NCI-H82 treated with DMSO at 0.1 percent for 48 hours (cell line): Measurements from ENCODE around the gene FAM187B.

Experiments used
- DNase-seq: peaks from one replicate; lab custom pipeline; 2025; ENCODE audit not compliant: unreplicated experiment; lab: John Stamatoyannopoulos, UW

FAM187B gene

DNA sequence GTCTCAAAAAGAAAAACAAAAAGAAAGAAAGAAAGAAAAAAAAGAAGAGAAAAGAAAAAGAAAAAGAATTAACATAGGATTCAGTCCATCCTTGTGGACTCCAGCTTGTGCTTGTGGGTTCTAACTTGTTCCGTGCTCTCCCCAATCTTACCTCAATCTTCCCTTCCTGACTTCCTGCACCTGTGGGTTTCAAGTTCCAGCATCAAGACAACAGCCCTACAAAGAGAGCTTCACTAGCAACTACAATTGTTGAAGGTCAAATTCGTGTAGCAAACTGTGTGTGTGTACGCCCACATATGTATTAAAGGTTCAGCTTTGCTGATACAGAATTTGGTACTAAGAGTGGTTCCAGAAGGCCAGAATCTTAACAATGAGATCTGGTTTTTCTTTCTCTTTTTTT is 48.7 kb downstream of the FAM187B start:
- no peak for DNase-seq

DNA sequence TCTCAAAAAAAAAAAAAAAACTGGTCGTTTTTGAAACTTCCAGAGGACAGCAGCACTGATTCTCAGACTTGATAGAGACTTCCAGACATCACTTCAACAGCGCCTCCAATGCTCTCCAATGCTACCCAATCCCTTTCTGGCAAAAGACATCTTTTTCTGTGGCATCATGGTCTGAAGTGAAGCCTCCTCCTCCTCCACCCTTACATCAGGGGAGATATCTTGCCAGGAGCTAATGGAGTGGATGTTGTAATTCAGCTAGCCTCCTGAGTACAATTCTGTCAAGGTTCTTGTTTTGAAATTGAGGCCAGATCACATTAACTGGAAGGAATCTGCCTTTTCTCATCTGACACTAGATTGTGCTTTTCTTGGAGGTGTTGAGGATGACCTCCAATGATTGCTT is 49.8 kb downstream of the FAM187B start:
- DNase-seq = no peak

GRCh38 chr19:35177377-35178274 is 50.9 kb downstream of the FAM187B start:
- DNase-seq = no peak

- DNase-seq = no peak
These were observed 52.4 kb downstream of the FAM187B start for GRCh38 chr19:35176181-35176570.
